ENCODE measurements around the gene CCL27. TPM values are rescaled to one million over a fixed set of nuclear protein-coding genes. Genes with fewer than 3 reads are reported as not detected.

Gene CCL27
- total and polyA plus RNA-seq, 2 donors (not counting 1 experiment from before 2014, with no cell fraction given) = not detected

- Mint-ChIP-seq H3K4me1 (peaks cover 3% of the 10 kb centered on the region), H3K27me3 (peaks cover 8% of the 10 kb centered on the region), H3K4me3 (no peak overlapping the region), H3K9me3 (ENCODE audit: insufficient read depth) (no peaks in the 10 kb centered on the region), H3K27ac (no peak overlapping the region)
- Histone ChIP-seq H3K27me3 (replicated peaks in 1 of 4; ENCODE audit: control extremely low read depth in 1 of 4, control insufficient read depth in 3 of 4, insufficient read depth in 4 of 4, low read length in 3 of 4) (peaks cover 0 to 4% (median 0%) of the 10 kb centered on the region in 4 experiments), H3K4me1 (ENCODE audit: control insufficient read depth in 2 of 2, insufficient read depth in 2 of 2, low read length in 2 of 2) (peaks cover 0 to 8% of the 10 kb centered on the region in 2 donors), H3K9ac (ENCODE audit: low read length) (no peak overlapping the region), H4K20me1 (ENCODE audit: control insufficient read depth, insufficient read depth, low read length, poor library complexity, severe bottlenecking) (no peaks in the 10 kb centered on the region), H3K4me2 (replicated peaks; ENCODE audit: low read depth, low read length, poor library complexity, severe bottlenecking) (no peak overlapping the region), H3K4me3 (ENCODE audit: control extremely low read depth in 1 of 5, extremely low read depth in 1 of 5, insufficient read depth in 1 of 5, low read depth in 2 of 5, low read length in 4 of 5) (no peak overlapping the region), H3K27ac (ENCODE audit: low read length in 2 of 2) (no peak overlapping the region), H3K79me2 (ENCODE audit: control insufficient read depth, insufficient read depth, low read length) (no peaks in the 10 kb centered on the region), H3K9me3 (ENCODE audit: control extremely low read depth in 1 of 3, control insufficient read depth in 2 of 3, insufficient read depth in 1 of 3, low read length in 2 of 3) (no peaks in the 10 kb centered on the region), H3K36me3 (replicated peaks in 1 of 2; ENCODE audit: control extremely low read depth in 1 of 2, control insufficient read depth in 1 of 2, extremely low read depth in 1 of 2, insufficient read depth in 2 of 2, low read length in 1 of 2) (no peaks in the 10 kb centered on the region), H2AFZ (ENCODE audit: insufficient read depth, low read depth, low read length, poor library complexity, severe bottlenecking) (no peak overlapping the region)
- intact Hi-C loops (cut with micrococcal nuclease) = no loop called here
- ChIA-PET CTCF (interaction anchor here (1.0 kb wide), 1 partner anchor 12 kb away, joined by 3 read pairs; no protein-coding TSS in a partner anchor), POLR2A (no interaction called here)
- ATAC-seq (ENCODE audit: low read depth) = no peak
- no peak for TF ChIP-seq EZH2 (IDR thresholded peaks at IDR 0.05; ENCODE audit: borderline replicate concordance, insufficient read depth, low read depth, low read length, poor library complexity, severe bottlenecking)
- TF ChIP-seq, protein P1, sequence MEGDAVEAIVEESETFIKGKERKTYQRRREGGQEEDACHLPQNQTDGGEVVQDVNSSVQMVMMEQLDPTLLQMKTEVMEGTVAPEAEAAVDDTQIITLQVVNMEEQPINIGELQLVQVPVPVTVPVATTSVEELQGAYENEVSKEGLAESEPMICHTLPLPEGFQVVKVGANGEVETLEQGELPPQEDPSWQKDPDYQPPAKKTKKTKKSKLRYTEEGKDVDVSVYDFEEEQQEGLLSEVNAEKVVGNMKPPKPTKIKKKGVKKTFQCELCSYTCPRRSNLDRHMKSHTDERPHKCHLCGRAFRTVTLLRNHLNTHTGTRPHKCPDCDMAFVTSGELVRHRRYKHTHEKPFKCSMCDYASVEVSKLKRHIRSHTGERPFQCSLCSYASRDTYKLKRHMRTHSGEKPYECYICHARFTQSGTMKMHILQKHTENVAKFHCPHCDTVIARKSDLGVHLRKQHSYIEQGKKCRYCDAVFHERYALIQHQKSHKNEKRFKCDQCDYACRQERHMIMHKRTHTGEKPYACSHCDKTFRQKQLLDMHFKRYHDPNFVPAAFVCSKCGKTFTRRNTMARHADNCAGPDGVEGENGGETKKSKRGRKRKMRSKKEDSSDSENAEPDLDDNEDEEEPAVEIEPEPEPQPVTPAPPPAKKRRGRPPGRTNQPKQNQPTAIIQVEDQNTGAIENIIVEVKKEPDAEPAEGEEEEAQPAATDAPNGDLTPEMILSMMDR (IDR thresholded peaks at IDR 0.05) = no peak
- 95% methylated on average over 3 of the region's 4 CpGs for WGBS (ENCODE audit: insufficient coverage)
- DNase-seq = no peak
Measured at GRCh38 chr9:34684816-34685215, 22.4 kb upstream of the CCL27 start.

DNA sequence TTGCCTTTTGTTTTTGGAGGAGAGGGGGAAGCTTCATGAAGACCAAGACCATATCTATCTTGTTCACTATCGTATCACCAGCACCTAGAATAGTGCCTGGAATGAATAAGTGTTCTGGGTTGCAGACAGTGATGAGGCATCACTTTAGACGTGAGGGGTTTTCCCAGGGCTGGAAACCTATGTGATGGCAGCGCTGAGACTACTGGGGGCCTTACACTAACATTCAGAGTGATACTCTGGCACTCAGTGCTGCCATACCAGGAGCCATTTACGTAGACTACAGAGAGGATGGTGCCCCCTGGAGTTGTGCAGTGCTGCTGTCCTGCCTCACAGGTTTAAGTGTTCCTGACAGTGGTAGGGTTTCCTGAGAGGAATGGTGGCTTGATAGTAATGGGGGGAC lies 21.7 kb upstream of the CCL27 start:
- ChIA-PET CTCF (no interaction called here), POLR2A (no interaction called here)
- H3K79me2 ChIP-seq (ENCODE audit: control insufficient read depth, insufficient read depth, low read length) = no peaks in the 10 kb centered on the region
- Mint-ChIP-seq H3K4me3 (no peak overlapping the region), H3K4me1 (peaks cover 3% of the 10 kb centered on the region), H3K27ac (no peak overlapping the region), H3K9me3 (ENCODE audit: insufficient read depth) (no peaks in the 10 kb centered on the region), H3K27me3 (peaks cover 7% of the 10 kb centered on the region)
- TF ChIP-seq, protein P1 (IDR thresholded peaks at IDR 0.05) = no peak
- TF ChIP-seq EZH2 (IDR thresholded peaks at IDR 0.05; ENCODE audit: borderline replicate concordance, insufficient read depth, low read depth, low read length, poor library complexity, severe bottlenecking) = no peak
- no peak overlapping the region for H3K9ac ChIP-seq (ENCODE audit: low read length)
- no peak overlapping the region for H3K27ac ChIP-seq (ENCODE audit: low read length in 2 of 2)
- no peaks in the 10 kb centered on the region for H3K9me3 ChIP-seq (ENCODE audit: control extremely low read depth in 1 of 3, control insufficient read depth in 2 of 3, insufficient read depth in 1 of 3, low read length in 2 of 3)
- no peak for ATAC-seq (ENCODE audit: low read depth)
- DNase-seq = no peak
- intact Hi-C loops (cut with micrococcal nuclease) = no loop called here
- H3K27me3 ChIP-seq (replicated peaks in 1 of 4; ENCODE audit: control extremely low read depth in 1 of 4, control insufficient read depth in 3 of 4, insufficient read depth in 4 of 4, low read length in 3 of 4) = peaks cover 0 to 2% (median 0%) of the 10 kb centered on the region in 4 experiments
- 78% methylated on average over 3 of the region's 4 CpGs for WGBS (ENCODE audit: insufficient coverage)
- no peak overlapping the region for H3K4me2 ChIP-seq (replicated peaks; ENCODE audit: low read depth, low read length, poor library complexity, severe bottlenecking)
- no peak overlapping the region for H3K4me3 ChIP-seq (ENCODE audit: control extremely low read depth in 1 of 5, extremely low read depth in 1 of 5, insufficient read depth in 1 of 5, low read depth in 2 of 5, low read length in 4 of 5)
- H3K4me1 ChIP-seq (ENCODE audit: control insufficient read depth in 2 of 2, insufficient read depth in 2 of 2, low read length in 2 of 2) = peaks cover 0 to 8% of the 10 kb centered on the region in 2 donors
- H4K20me1 ChIP-seq (ENCODE audit: control insufficient read depth, insufficient read depth, low read length, poor library complexity, severe bottlenecking) = no peaks in the 10 kb centered on the region
- H3K36me3 ChIP-seq (replicated peaks in 1 of 2; ENCODE audit: control extremely low read depth in 1 of 2, control insufficient read depth in 1 of 2, extremely low read depth in 1 of 2, insufficient read depth in 2 of 2, low read length in 1 of 2) = no peaks in the 10 kb centered on the region
- no peak overlapping the region for H2AFZ ChIP-seq (ENCODE audit: insufficient read depth, low read depth, low read length, poor library complexity, severe bottlenecking)

Data from B cell (primary cell).